HG03108 (cell line): Measurements from ENCODE around the gene CXCL12.

Source experiments
- ATAC-seq: cut with Tn5 transposase; IDR thresholded peaks from one replicate; pipeline ENCODE4 v1.9.1; 2021; ENCODE audit warnings: moderate library complexity; ENCODE audit not compliant: unreplicated experiment

CXCL12 gene

GRCh38 chr10:44385026-44385695 is at the start of gene CXCL12:
CXCL12 (minus strand) TSS chr10:44385097; CDS start chr10:44385005, 92 bp downstream.
- ATAC-seq: no peak

GRCh38 chr10:44427479-44427878 is 42.6 kb upstream of the CXCL12 start:
- no peak for ATAC-seq

GRCh38 chr10:44427037-44427436 is 42.1 kb upstream of the CXCL12 start:
- ATAC-seq: no peak

GRCh38 chr10:44426247-44427034 is 41.5 kb upstream of the CXCL12 start:
- no peak for ATAC-seq

GRCh38 chr10:44425466-44425865 is 40.6 kb upstream of the CXCL12 start:
- ATAC-seq: no peak

- ATAC-seq: no peak
Observed at GRCh38 chr10:44424957-44425356, 40.1 kb upstream of the CXCL12 start.

- ATAC-seq: no peak
Observed at GRCh38 chr10:44424298-44424697, 39.4 kb upstream of the CXCL12 start.

- no peak for ATAC-seq
Observed at GRCh38 chr10:44422570-44423101, 37.7 kb upstream of the CXCL12 start.

- no peak for ATAC-seq
Observed at GRCh38 chr10:44422153-44422552, 37.3 kb upstream of the CXCL12 start.

- no peak for ATAC-seq
Observed at GRCh38 chr10:44419790-44420549, 35.1 kb upstream of the CXCL12 start.

- no peak for ATAC-seq
Observed at GRCh38 chr10:44418637-44419036, 33.7 kb upstream of the CXCL12 start.

- no peak for ATAC-seq
Observed at GRCh38 chr10:44417761-44418160, 32.9 kb upstream of the CXCL12 start.

GRCh38 chr10:44416936-44417335 is 32.0 kb upstream of the CXCL12 start:
- no peak for ATAC-seq

GRCh38 chr10:44416021-44416771 is 31.3 kb upstream of the CXCL12 start:
- no peak for ATAC-seq

- no peak for ATAC-seq
Observed at GRCh38 chr10:44415121-44415520, 30.2 kb upstream of the CXCL12 start.

GRCh38 chr10:44413416-44413815 is 28.5 kb upstream of the CXCL12 start:
- ATAC-seq: no peak

GRCh38 chr10:44411251-44411650 is 26.4 kb upstream of the CXCL12 start:
- no peak for ATAC-seq

- no peak for ATAC-seq
Observed at GRCh38 chr10:44404741-44405437, 20.0 kb upstream of the CXCL12 start.

- ATAC-seq: no peak
Observed at GRCh38 chr10:44402465-44403195, 17.7 kb upstream of the CXCL12 start.
